SK-N-DZ (cell line): Measurements from ENCODE around the gene CFLAR.
A peak's percentile ranks its signal among the peaks of the same experiment; 100 is the strongest.
"Not testable (repeated sequence)": the region's sequence is repeated elsewhere in the genome, so short reads cannot be mapped to it uniquely, and the experiment has no call there.

Experiments
- DNase-seq: peaks from one replicate; pipeline ENCODE4 v3.0.0-alpha.2; 2015; ENCODE audit warnings: low spot score

Gene CFLAR

GRCh38 chr2:201149064-201149820 lies 33.3 kb downstream of the CFLAR start:
- no peak for DNase-seq

GRCh38 chr2:201149821-201150165 lies 33.8 kb downstream of the CFLAR start:
- DNase-seq = not testable (repeated sequence)

GRCh38 chr2:201150454-201151020 lies 34.6 kb downstream of the CFLAR start:
- DNase-seq = no peak

GRCh38 chr2:201151127-201151981 lies 35.4 kb downstream of the CFLAR start:
- no peak for DNase-seq

GRCh38 chr2:201152517-201152916 lies 36.6 kb downstream of the CFLAR start:
- DNase-seq = no peak

- DNase-seq = no peak
These were observed 37.2 kb downstream of the CFLAR start for GRCh38 chr2:201152999-201153815.

- DNase-seq = no peak
These were observed 38.8 kb downstream of the CFLAR start for GRCh38 chr2:201154615-201155399.

GRCh38 chr2:201156036-201156435 lies 40.1 kb downstream of the CFLAR start:
- no peak for DNase-seq

- DNase-seq = no peak
These were observed 40.7 kb downstream of the CFLAR start for GRCh38 chr2:201156640-201157039.

GRCh38 chr2:201157694-201158093 lies 41.7 kb downstream of the CFLAR start:
- no peak for DNase-seq

GRCh38 chr2:201158111-201158929 lies 42.4 kb downstream of the CFLAR start:
- DNase-seq = peak; percentile 84

- no peak for DNase-seq
These were observed 48.2 kb downstream of the CFLAR start for GRCh38 chr2:201164166-201164565.

GRCh38 chr2:201167546-201167945 lies 51.6 kb downstream of the CFLAR start:
- DNase-seq = no peak

- not testable (repeated sequence) for DNase-seq
These were observed 52.5 kb downstream of the CFLAR start for GRCh38 chr2:201168496-201168895.

- DNase-seq = no peak
These were observed 55.4 kb downstream of the CFLAR start for GRCh38 chr2:201171259-201171814.

GRCh38 chr2:201172279-201172678 lies 56.3 kb downstream of the CFLAR start:
- DNase-seq = no peak

GRCh38 chr2:201174687-201175086 lies 58.7 kb downstream of the CFLAR start:
- no peak for DNase-seq

- DNase-seq = no peak
These were observed 60.1 kb downstream of the CFLAR start for GRCh38 chr2:201176081-201176481.

GRCh38 chr2:201180010-201180409 lies 64.0 kb downstream of the CFLAR start:
- no peak for DNase-seq
